H9 (cell line): Measurements from ENCODE around the gene SLC26A5. TPM values are rescaled to one million over a fixed set of nuclear protein-coding genes. Genes with fewer than 3 reads are reported as not detected.

Source experiments
- DNase-seq: peaks from one replicate; pipeline ENCODE4 v3.0.0-alpha.2; 2017
- H2AFZ ChIP-seq: one replicate; pipeline ENCODE4 v1.6.1; 2013; ENCODE audit warnings: mild to moderate bottlenecking, low read length, control low read depth, moderate library complexity
- H2AK5ac ChIP-seq: 2 replicates; pipeline ENCODE4 v1.6.1; 2013; ENCODE audit warnings: low read length, control low read depth, mixed read lengths; ENCODE audit not compliant: insufficient read length
- H2BK120ac ChIP-seq: one replicate; pipeline ENCODE4 v1.6.1; 2013; ENCODE audit warnings: low read depth, mild to moderate bottlenecking, low read length, control low read depth, inconsistent platforms; ENCODE audit not compliant: poor library complexity, severe bottlenecking
- H2BK12ac ChIP-seq: 2 replicates; pipeline ENCODE4 v1.6.1; 2013; ENCODE audit warnings: low read length, control low read depth, mixed read lengths, low read depth; ENCODE audit not compliant: insufficient read length
- H2BK15ac ChIP-seq: 2 replicates; pipeline ENCODE4 v1.6.1; 2013; ENCODE audit warnings: low read depth, low read length, control low read depth
- H2BK20ac ChIP-seq: one replicate; pipeline ENCODE4 v1.6.1; 2013; ENCODE audit warnings: low read depth, mild to moderate bottlenecking, low read length, control low read depth, inconsistent platforms; ENCODE audit not compliant: poor library complexity, severe bottlenecking
- H2BK5ac ChIP-seq: 2 replicates; pipeline ENCODE4 v1.6.1; 2013; ENCODE audit warnings: low read length, control low read depth, mixed read lengths; ENCODE audit not compliant: insufficient read length
- H3K14ac ChIP-seq: 2 replicates; pipeline ENCODE4 v1.6.1; 2013; ENCODE audit warnings: low read length, control low read depth; ENCODE audit not compliant: insufficient read depth
- H3K18ac ChIP-seq: 2 replicates; pipeline ENCODE4 v1.6.1; 2013; ENCODE audit warnings: low read depth, mild to moderate bottlenecking, mixed read lengths, low read length, control low read depth; ENCODE audit not compliant: insufficient read length
- H3K23ac ChIP-seq: 2 replicates; pipeline ENCODE4 v1.6.1; 2013; ENCODE audit warnings: low read length, control low read depth, mixed read lengths, low read depth; ENCODE audit not compliant: insufficient read length
- H3K23me2 ChIP-seq: 2 replicates; pipeline ENCODE4 v1.6.1; 2013; ENCODE audit warnings: low read depth, mild to moderate bottlenecking, mixed read lengths, low read length, control low read depth; ENCODE audit not compliant: insufficient read length, poor library complexity, severe bottlenecking
- H3K27ac ChIP-seq: 2 replicates; pipeline ENCODE4 v1.5.1; 2013; ENCODE audit warnings: low read length, control low read depth, mixed read lengths, low read depth; ENCODE audit not compliant: insufficient read length
- H3K27me3 ChIP-seq: 2 replicates; pipeline ENCODE4 v1.6.1; 2013; ENCODE audit warnings: low read length, control low read depth, inconsistent platforms; ENCODE audit not compliant: insufficient read depth
- H3K4ac ChIP-seq: 2 replicates; pipeline ENCODE4 v1.6.1; 2013; ENCODE audit warnings: low read depth, mild to moderate bottlenecking, control low read depth, inconsistent platforms, low read length, moderate library complexity
- H3K4me1 ChIP-seq: 2 replicates; pipeline ENCODE4 v1.6.1; 2013; ENCODE audit warnings: low read length, control low read depth, inconsistent platforms; ENCODE audit not compliant: insufficient read depth
- H3K4me2 ChIP-seq: 2 replicates; pipeline ENCODE4 v1.6.1; 2013; ENCODE audit warnings: low read length, control low read depth, mixed read lengths; ENCODE audit not compliant: insufficient read length, insufficient read depth
- H3K56ac ChIP-seq: 2 replicates; pipeline ENCODE4 v1.6.1; 2013; ENCODE audit warnings: low read depth, mild to moderate bottlenecking, mixed read lengths, low read length, control low read depth; ENCODE audit not compliant: insufficient read length
- H3K79me1 ChIP-seq: 2 replicates; pipeline ENCODE4 v1.6.1; 2013; ENCODE audit warnings: low read depth, mild to moderate bottlenecking, moderate library complexity, low read length, control low read depth, inconsistent platforms; ENCODE audit not compliant: insufficient read depth, poor library complexity, severe bottlenecking
- H3K79me2 ChIP-seq: 2 replicates; pipeline ENCODE4 v1.6.1; 2013; ENCODE audit warnings: low read length, control low read depth, inconsistent platforms; ENCODE audit not compliant: insufficient read depth
- H3K9ac ChIP-seq: 2 replicates; pipeline ENCODE4 v1.6.1; 2013; ENCODE audit warnings: low read length, control low read depth, mixed read lengths; ENCODE audit not compliant: insufficient read length; ENCODE audit errors: extremely low read depth
- H3K9me3 ChIP-seq: one replicate; pipeline ENCODE4 v1.6.1; 2013; ENCODE audit warnings: low read depth, low read length, inconsistent platforms; ENCODE audit not compliant: control insufficient read depth
- H3T11ph ChIP-seq: one replicate; pipeline ENCODE4 v1.6.1; 2013; ENCODE audit warnings: mild to moderate bottlenecking, low read length, control low read depth, inconsistent platforms
- H4K20me1 ChIP-seq: one replicate; pipeline ENCODE4 v1.6.1; 2013; ENCODE audit not compliant: control insufficient read depth, insufficient read length, insufficient read depth
- H4K5ac ChIP-seq: 2 replicates; pipeline ENCODE4 v1.6.1; 2013; ENCODE audit warnings: low read depth, mild to moderate bottlenecking, mixed read lengths, low read length, control low read depth; ENCODE audit not compliant: insufficient read length
- H4K8ac ChIP-seq: replicated peaks from 2 replicates; pipeline ENCODE4 v1.6.1; 2013; ENCODE audit warnings: low read length, control low read depth, mixed read lengths, low read depth; ENCODE audit not compliant: insufficient read length
- H4K91ac ChIP-seq: 2 replicates; pipeline ENCODE4 v1.6.1; 2013; ENCODE audit warnings: low read depth, mild to moderate bottlenecking, moderate library complexity, mixed read lengths, low read length, control low read depth; ENCODE audit not compliant: insufficient read length
- H3K27ac Mint-ChIP-seq, 3 experiments: 2 replicates in 2 of 3; 3 replicates in 1 of 3; pipeline ENCODE4 v1.8.0; 2020 to 2021; ENCODE audit warnings: mixed read lengths in 3 of 3, mild to moderate bottlenecking in 1 of 3, moderate library complexity in 1 of 3
- H3K27me3 Mint-ChIP-seq: 2 replicates; pipeline ENCODE4 v1.8.0; 2021; ENCODE audit warnings: low read depth, mild to moderate bottlenecking, moderate library complexity, mixed read lengths
- H3K36me3 Mint-ChIP-seq, 3 experiments: 2 replicates in 2 of 3; 3 replicates in 1 of 3; pipeline ENCODE4 v1.8.0; 2020 to 2021; ENCODE audit warnings: low read depth in 3 of 3, mixed read lengths in 3 of 3; ENCODE audit not compliant: insufficient read depth in 1 of 3
- H3K4me1 Mint-ChIP-seq, 2 experiments: 2 replicates each; pipeline ENCODE4 v1.8.0; 2020; ENCODE audit warnings: mixed read lengths in 2 of 2
- H3K4me3 Mint-ChIP-seq, 2 experiments: 2 replicates in 1 of 2; 3 replicates in 1 of 2; pipeline ENCODE4 v1.8.0; 2020 to 2021; ENCODE audit warnings: mild to moderate bottlenecking in 2 of 2, mixed read lengths in 2 of 2, moderate library complexity in 1 of 2
- H3K9me3 Mint-ChIP-seq, 2 experiments: 2 replicates in 1 of 2; 3 replicates in 1 of 2; pipeline ENCODE4 v1.8.0; 2020; ENCODE audit warnings: mild to moderate bottlenecking in 2 of 2, mixed read lengths in 2 of 2, moderate library complexity in 1 of 2
- WGBS: extraction: QIAGEN DNeasy Blood & Tissue Kit; methylation state at CpG from one replicate; pipeline ENCODE4 v1.1.7; 2013; ENCODE audit warnings: missing lambda C conversion rate, low lambda C conversion rate, mixed read lengths; ENCODE audit not compliant: insufficient read length; ENCODE audit errors: extremely low coverage; 5-methylcytosine and 5-hydroxymethylcytosine counted together
- total RNA-seq: library from RNA; stranded (reverse); gene quantifications from 2 replicates; pipeline ENCODE4 v1.2.1, GENCODE V29; 2021
- TF ChIP-seq, protein P1 (sequence below): fragments of 200-600 bp; sonication (generic); conservative IDR thresholded peaks from 3 replicates; pipeline ENCODE4 v1.8.0; 2021; ENCODE audit warnings: antibody characterized with exemption, mild to moderate bottlenecking

The SLC26A5 gene
- total RNA-seq, 1 experiment from 2014 or later = not detected

DNA sequence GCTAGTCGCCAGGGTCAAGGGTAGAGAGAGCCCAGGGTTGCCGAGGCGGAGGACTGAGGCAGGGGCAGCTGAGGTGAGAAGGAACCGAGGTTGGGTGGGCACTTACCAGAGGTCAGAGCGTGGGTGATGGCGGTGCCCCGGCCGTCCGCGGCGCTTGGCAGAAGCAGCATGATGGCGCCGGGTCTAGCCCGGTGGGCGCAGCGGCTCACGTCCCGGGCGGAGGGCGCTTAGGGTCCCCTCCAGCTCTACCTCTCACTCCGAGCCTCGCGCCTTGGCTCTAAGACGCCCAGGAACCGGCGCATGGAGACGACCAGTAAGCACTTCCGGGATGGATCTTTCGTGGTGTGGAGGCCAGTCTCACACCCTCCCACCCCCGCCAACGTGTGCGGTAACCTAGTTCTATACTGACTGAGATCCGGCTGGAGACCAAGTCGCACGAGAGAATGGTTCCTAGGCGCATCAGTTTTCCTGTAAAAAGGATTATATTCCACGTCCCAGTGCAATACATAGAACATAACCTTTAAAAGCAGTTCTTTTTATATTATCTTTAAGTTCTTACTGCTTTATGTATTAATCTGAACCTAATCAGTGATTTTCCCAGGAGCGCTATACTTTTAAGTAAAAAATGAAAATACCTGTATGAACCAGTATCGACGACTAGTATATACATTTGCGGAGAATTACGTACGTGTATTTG, 101.4 kb downstream of the SLC26A5 start, which contains the start of gene DNAJC2:
DNAJC2 (minus strand) TSS at position 315 of the 697 bp plus-strand sequence; CDS start at position 170, 145 bp downstream.
- Histone ChIP-seq H2AFZ (no peak within 1 kb of the TSS), H3K27ac (peak within 1 kb of the TSS; percentile 30)

More for the DNA sequence above, 101.4 kb downstream of the SLC26A5 start, which contains the start of gene DNAJC2:
- H3K9ac ChIP-seq = peak within 1 kb of the TSS; percentile 96
- H2BK20ac ChIP-seq = no peak within 1 kb of the TSS
- no peak within 1 kb of the TSS; the same call in 1 of the 2 replicates for H3K4ac ChIP-seq
- H3K27ac Mint-ChIP-seq = peak within 1 kb of the TSS; percentile 96 to 99 (median 96)
- WGBS = no CpG with 5 or more reads among the region's 43 CpGs
- peaks cover 10 to 15% of the 10 kb centered on the region in 2 experiments for H3K4me1 Mint-ChIP-seq
- H3K27me3 ChIP-seq = no peaks in the 10 kb centered on the region
- peak within 1 kb of the TSS; percentile 37 for H3K56ac ChIP-seq
- TF ChIP-seq, protein P1, sequence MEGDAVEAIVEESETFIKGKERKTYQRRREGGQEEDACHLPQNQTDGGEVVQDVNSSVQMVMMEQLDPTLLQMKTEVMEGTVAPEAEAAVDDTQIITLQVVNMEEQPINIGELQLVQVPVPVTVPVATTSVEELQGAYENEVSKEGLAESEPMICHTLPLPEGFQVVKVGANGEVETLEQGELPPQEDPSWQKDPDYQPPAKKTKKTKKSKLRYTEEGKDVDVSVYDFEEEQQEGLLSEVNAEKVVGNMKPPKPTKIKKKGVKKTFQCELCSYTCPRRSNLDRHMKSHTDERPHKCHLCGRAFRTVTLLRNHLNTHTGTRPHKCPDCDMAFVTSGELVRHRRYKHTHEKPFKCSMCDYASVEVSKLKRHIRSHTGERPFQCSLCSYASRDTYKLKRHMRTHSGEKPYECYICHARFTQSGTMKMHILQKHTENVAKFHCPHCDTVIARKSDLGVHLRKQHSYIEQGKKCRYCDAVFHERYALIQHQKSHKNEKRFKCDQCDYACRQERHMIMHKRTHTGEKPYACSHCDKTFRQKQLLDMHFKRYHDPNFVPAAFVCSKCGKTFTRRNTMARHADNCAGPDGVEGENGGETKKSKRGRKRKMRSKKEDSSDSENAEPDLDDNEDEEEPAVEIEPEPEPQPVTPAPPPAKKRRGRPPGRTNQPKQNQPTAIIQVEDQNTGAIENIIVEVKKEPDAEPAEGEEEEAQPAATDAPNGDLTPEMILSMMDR = no peak
- H3T11ph ChIP-seq = no peak within 1 kb of the TSS
- peaks cover 3% of the 10 kb centered on the region for H3K79me1 ChIP-seq
- peak; percentile 87 for DNase-seq
- peak within 1 kb of the TSS; percentile 45 for H4K5ac ChIP-seq
- peak within 1 kb of the TSS; percentile 91 for H3K4me2 ChIP-seq
- no peak within 1 kb of the TSS for H2BK120ac ChIP-seq
- peaks cover 5% of the 10 kb centered on the region for H3K23me2 ChIP-seq
- no peaks in the 10 kb centered on the region for H4K20me1 ChIP-seq
- H3K79me2 ChIP-seq = peaks cover 30% of the 10 kb centered on the region
- no peak within 1 kb of the TSS for H2BK15ac ChIP-seq
- no peak within 1 kb of the TSS for H4K8ac ChIP-seq
- no peak within 1 kb of the TSS for H2AK5ac ChIP-seq
- no peak within 1 kb of the TSS for H3K23ac ChIP-seq
- peaks cover 21 to 30% (median 26%) of the 10 kb centered on the region in 3 experiments for H3K36me3 Mint-ChIP-seq
- H3K4me3 Mint-ChIP-seq = peak within 1 kb of the TSS; percentile 92 to 99
- H3K4me1 ChIP-seq = no peaks in the 10 kb centered on the region
- no peaks in the 10 kb centered on the region; a peak in 1 of 5 replicates for H3K9me3 Mint-ChIP-seq
- H4K91ac ChIP-seq = no peak within 1 kb of the TSS
- no peak within 1 kb of the TSS for H2BK12ac ChIP-seq
- peak within 1 kb of the TSS; percentile 49 for H3K18ac ChIP-seq
- H3K14ac ChIP-seq = peak within 1 kb of the TSS; percentile 74
- no peaks in the 10 kb centered on the region for H3K27me3 Mint-ChIP-seq
- no peak within 1 kb of the TSS for H2BK5ac ChIP-seq
- H3K9me3 ChIP-seq = no peaks in the 10 kb centered on the region
